ENCODE data around the gene CLCN7. TPM values are rescaled to one million over a fixed set of nuclear protein-coding genes. Genes with fewer than 3 reads are reported as not detected.

CLCN7 gene
- total and polyA plus RNA-seq, 2 of the 8 experiments (the other 6 are each of a cell fraction or from before 2014, with no cell fraction given), result 38.6 to 81.5 TPM

GRCh38 chr16:1481906-1482835, 7.3 kb upstream of the CLCN7 start:
- Histone ChIP-seq H3K14ac (ENCODE audit: insufficient read length) (no peak overlapping the region), H3K9me3 (ENCODE audit: insufficient read depth in 2 of 2, low read depth in 1 of 2, low read length in 1 of 2) (peaks cover 3 to 6% of the 10 kb centered on the region in 2 experiments; a peak in 3 of 4 replicates), H2BK12ac (ENCODE audit: low read depth, low read length) (no peak overlapping the region), H3K23me2 (ENCODE audit: low read depth, low read length) (no peaks in the 10 kb centered on the region), H3K4me1 (replicated peaks in 1 of 4; ENCODE audit: control insufficient read depth in 3 of 4, insufficient read depth in 4 of 4, low read length in 3 of 4) (no peaks in the 10 kb centered on the region), H3K4me2 (ENCODE audit: insufficient read depth in 1 of 2, low read depth in 2 of 2, low read length in 2 of 2) (no peak overlapping the region), H3K4me3 (ENCODE audit: extremely low read depth in 1 of 4, insufficient read depth in 2 of 4, low read depth in 3 of 4, low read length in 4 of 4) (no peak overlapping the region), H3K27ac (ENCODE audit: low read depth, low read length) (no peak overlapping the region), H4K91ac (replicated peaks; ENCODE audit: insufficient read length, low read length) (no peak overlapping the region), H3K4ac (replicated peaks; ENCODE audit: insufficient read length, low read depth, low read length) (no peak overlapping the region), H2BK20ac (ENCODE audit: low read length) (no peak overlapping the region), H4K20me1 (replicated peaks in 1 of 2; ENCODE audit: control insufficient read depth in 1 of 2, insufficient read depth in 2 of 2, low read length in 2 of 2) (no peaks in the 10 kb centered on the region), H2AK5ac (ENCODE audit: low read depth, low read length) (no peak overlapping the region), H2BK15ac (ENCODE audit: low read length) (no peak overlapping the region), H3K79me2 (ENCODE audit: control insufficient read depth in 1 of 2, insufficient read depth in 2 of 2, low read length in 2 of 2) (no peaks in the 10 kb centered on the region), H3K36me3 (ENCODE audit: control insufficient read depth in 2 of 4, insufficient read depth in 4 of 4, low read length in 3 of 4) (no peaks in the 10 kb centered on the region), H2BK5ac (ENCODE audit: low read depth, low read length) (no peak overlapping the region), H3K23ac (ENCODE audit: insufficient read length) (no peak overlapping the region), H2AFZ (ENCODE audit: low read length) (no peak overlapping the region), H3K27me3 (replicated peaks in 1 of 4; ENCODE audit: control insufficient read depth in 3 of 4, extremely low read depth in 1 of 4, insufficient read depth in 3 of 4, low read length in 3 of 4) (peaks cover 0 to 8% (median 0%) of the 10 kb centered on the region in 4 experiments; a peak in 2 of 7 replicates), H3K56ac (replicated peaks; ENCODE audit: insufficient read length, low read depth, low read length) (peak overlapping the region; percentile 25), H4K8ac (ENCODE audit: extremely low read depth, insufficient read depth, low read length) (no peak overlapping the region), H3K18ac (ENCODE audit: extremely low read depth, low read length) (no peak overlapping the region), H3K79me1 (ENCODE audit: low read depth, low read length) (no peaks in the 10 kb centered on the region), H2BK120ac (replicated peaks; ENCODE audit: low read depth, low read length) (no peak overlapping the region), H3K9ac (replicated peaks in 1 of 4; ENCODE audit: extremely low read depth in 1 of 4, low read depth in 3 of 4, low read length in 3 of 4) (no peak overlapping the region), H4K5ac (ENCODE audit: insufficient read length, low read depth, low read length) (no peak overlapping the region)
- CTCF ChIA-PET (ENCODE audit: partially characterized antibody), result interaction anchor here (0.9 to 1.1 kb wide), 2 partner anchors 9 to 11 kb away, joined by 3 read pairs; partner anchors contain the start of gene TELO2
- 86% methylated on average over 26 of the region's 28 CpGs; no CpG with 5 or more reads in 1 of the 2 experiments for WGBS, 2 experiments (ENCODE audit: extremely low coverage in 1 of 2, insufficient coverage in 1 of 2, insufficient read length in 1 of 2, insufficient replicate concordance in 2 of 2, low coverage in 1 of 2, low lambda C conversion rate in 2 of 2, missing lambda C conversion rate in 1 of 2)
- no peak for FAIRE-seq
- no peak for DNase-seq (ENCODE audit: low read depth in 1 of 2, low spot score in 2 of 2)
- TF ChIP-seq SUZ12 (IDR thresholded peaks at IDR 0.05; ENCODE audit: low read length) (no peak), MAX (IDR thresholded peaks at IDR 0.05) (no peak), CHD2 (IDR thresholded peaks at IDR 0.05; ENCODE audit: low read length) (no peak), GABPA (IDR thresholded peaks at IDR 0.05; ENCODE audit: borderline replicate concordance, insufficient read depth, low read length) (no peak)
- POLR2A ChIA-PET (ENCODE audit: partially characterized antibody), result interaction anchor here (0.9 to 1.4 kb wide), 5 partner anchors 9 to 31 kb away, joined by 3 to 6 read pairs (median 3); no protein-coding TSS in a partner anchor
